Cardiac muscle cell (in vitro differentiated cells and primary cell): ENCODE measurements around the gene BTNL9. TPM values are rescaled to one million over a fixed set of nuclear protein-coding genes. Genes with fewer than 3 reads are reported as not detected.

Source experiments
- DNase-seq, 2 donors: peaks; one replicate each; pipeline versions ENCODE4 v3.0.0 to v3.0.0-alpha.2; 2010 to 2017; ENCODE audit warnings: low read depth in 1 of 2, low spot score in 1 of 2
- H3K27ac ChIP-seq: fragments of 200-600 bp; sonication (generic); 2 replicates; pipeline ENCODE4 v1.5.1; 2016
- H3K27me3 ChIP-seq: fragments of 200-600 bp; sonication (generic); 2 replicates; pipeline ENCODE4 v1.6.0; 2016; ENCODE audit warnings: control low read depth
- H3K36me3 ChIP-seq: fragments of 200-600 bp; sonication (generic); 2 replicates; pipeline ENCODE4 v1.5.1; 2016; ENCODE audit warnings: control low read depth
- H3K4me1 ChIP-seq: fragments of 200-600 bp; sonication (generic); 2 replicates; pipeline ENCODE4 v1.8.1; 2017; ENCODE audit warnings: low read depth, mild to moderate bottlenecking, mixed run types
- H3K4me3 ChIP-seq: fragments of 200-600 bp; sonication (generic); 2 replicates; pipeline ENCODE4 v1.5.1; 2016; ENCODE audit warnings: mild to moderate bottlenecking
- H3K9me3 ChIP-seq: fragments of 200-600 bp; sonication (generic); 2 replicates; pipeline ENCODE4 v1.5.1; 2017; ENCODE audit warnings: low read depth, mild to moderate bottlenecking, control low read depth
- CTCF ChIP-seq: IDR thresholded peaks from 2 replicates; pipeline ENCODE4 v1.5.1; 2012; ENCODE audit warnings: low read depth, mild to moderate bottlenecking, low read length
- polyA plus RNA-seq: library from polyadenylated mRNA; unstranded; fragments of >200 nt; fragmentation: Nextera tagmentation; extraction: Ambion mirVana; gene quantifications from 2 replicates; pipeline ENCODE4 v1.2.1, GENCODE V29; 2016
- total RNA-seq: library from RNA; depleted of rRNA; stranded (reverse); fragments of >200 nt; gene quantifications from 2 replicates; pipeline ENCODE4 v1.2.3, GENCODE V29; 2016

Gene BTNL9
- total and polyA plus RNA-seq, 2 experiments from 2014 or later, result not detected

- no peak overlapping the region for H3K27ac ChIP-seq
- no peak for TF ChIP-seq CTCF
Observed at GRCh38 chr5:181056431-181056830, 16.4 kb downstream of the BTNL9 start.

GRCh38 chr5:181058321-181058720 is 18.3 kb downstream of the BTNL9 start:
- Histone ChIP-seq H3K4me3 (no peak overlapping the region), H3K4me1 (no peaks in the 10 kb centered on the region), H3K27ac (no peak overlapping the region), H3K27me3 (peaks cover 69% of the 10 kb centered on the region), H3K36me3 (no peaks in the 10 kb centered on the region), H3K9me3 (no peaks in the 10 kb centered on the region)
- TF ChIP-seq CTCF, result no peak
- no peak for DNase-seq

More at GRCh38 chr5:181056431-181056830, 16.4 kb downstream of the BTNL9 start:
- peaks cover 87% of the 10 kb centered on the region for H3K27me3 ChIP-seq
- H3K9me3 ChIP-seq, result no peaks in the 10 kb centered on the region
- H3K4me1 ChIP-seq, result no peaks in the 10 kb centered on the region
- H3K36me3 ChIP-seq, result no peaks in the 10 kb centered on the region
- H3K4me3 ChIP-seq, result no peak overlapping the region
- no peak for DNase-seq

- no peaks in the 10 kb centered on the region for H3K4me1 ChIP-seq
- no peak for DNase-seq
- no peaks in the 10 kb centered on the region for H3K36me3 ChIP-seq
- no peak overlapping the region for H3K27ac ChIP-seq
- no peak overlapping the region for H3K4me3 ChIP-seq
- TF ChIP-seq CTCF, result no peak
- no peaks in the 10 kb centered on the region for H3K9me3 ChIP-seq
- peaks cover 64% of the 10 kb centered on the region for H3K27me3 ChIP-seq
Observed at GRCh38 chr5:181058786-181059296, 18.8 kb downstream of the BTNL9 start.

- H3K9me3 ChIP-seq, result no peaks in the 10 kb centered on the region
- no peaks in the 10 kb centered on the region for H3K4me1 ChIP-seq
- no peaks in the 10 kb centered on the region for H3K36me3 ChIP-seq
- no peak for TF ChIP-seq CTCF
- no peak overlapping the region for H3K27ac ChIP-seq
- H3K27me3 ChIP-seq, result peaks cover 57% of the 10 kb centered on the region
- H3K4me3 ChIP-seq, result no peak overlapping the region
- no peak for DNase-seq
Observed at GRCh38 chr5:181059297-181060230, 19.5 kb downstream of the BTNL9 start.

- no peak for TF ChIP-seq CTCF
- peaks cover 50% of the 10 kb centered on the region for H3K27me3 ChIP-seq
- no peak overlapping the region for H3K27ac ChIP-seq
- no peak for DNase-seq
- no peaks in the 10 kb centered on the region for H3K36me3 ChIP-seq
- no peak overlapping the region for H3K4me3 ChIP-seq
- H3K9me3 ChIP-seq, result no peaks in the 10 kb centered on the region
- H3K4me1 ChIP-seq, result no peaks in the 10 kb centered on the region
Observed at GRCh38 chr5:181060231-181060590, 20.1 kb downstream of the BTNL9 start.
